Nephron progenitor cell (in vitro differentiated cells): ENCODE measurements around the gene NDOR1.

Source experiments
- DNase-seq: peaks from one replicate; pipeline ENCODE4 v3.0.0; 2021
- H3K27ac Mint-ChIP-seq: 2 replicates; pipeline ENCODE4 v1.8.0; 2021; ENCODE audit warnings: mild to moderate bottlenecking, moderate library complexity, mixed read lengths
- H3K27me3 Mint-ChIP-seq: 2 replicates; pipeline ENCODE4 v1.8.0; 2021; ENCODE audit warnings: mild to moderate bottlenecking, low read depth, mixed read lengths; ENCODE audit not compliant: poor library complexity
- H3K36me3 Mint-ChIP-seq: 2 replicates; pipeline ENCODE4 v1.8.0; 2021; ENCODE audit warnings: low read depth, mixed read lengths
- H3K4me1 Mint-ChIP-seq: 2 replicates; pipeline ENCODE4 v1.8.0; 2021; ENCODE audit warnings: mixed read lengths
- H3K4me3 Mint-ChIP-seq: 2 replicates; pipeline ENCODE4 v1.8.0; 2021; ENCODE audit warnings: mild to moderate bottlenecking, moderate library complexity, mixed read lengths
- H3K9me3 Mint-ChIP-seq: 2 replicates; pipeline ENCODE4 v1.8.0; 2021; ENCODE audit warnings: mild to moderate bottlenecking, moderate library complexity, mixed read lengths
- CTCF ChIP-seq: fragments of 200-600 bp; sonication (generic); IDR thresholded peaks from 2 replicates; pipeline ENCODE4 v1.5.0; 2021; ENCODE audit warnings: antibody characterized with exemption

NDOR1 gene

GRCh38 chr9:137211532-137211931, 6.0 kb downstream of the NDOR1 start:
- H3K27ac Mint-ChIP-seq: no peak overlapping the region
- H3K4me1 Mint-ChIP-seq: peaks cover 12% of the 10 kb centered on the region
- no peak for DNase-seq
- no peak overlapping the region for H3K4me3 Mint-ChIP-seq
- H3K27me3 Mint-ChIP-seq: no peaks in the 10 kb centered on the region
- no peaks in the 10 kb centered on the region for H3K9me3 Mint-ChIP-seq
- peaks cover 14% of the 10 kb centered on the region for H3K36me3 Mint-ChIP-seq
- TF ChIP-seq CTCF: no peak

DNA sequence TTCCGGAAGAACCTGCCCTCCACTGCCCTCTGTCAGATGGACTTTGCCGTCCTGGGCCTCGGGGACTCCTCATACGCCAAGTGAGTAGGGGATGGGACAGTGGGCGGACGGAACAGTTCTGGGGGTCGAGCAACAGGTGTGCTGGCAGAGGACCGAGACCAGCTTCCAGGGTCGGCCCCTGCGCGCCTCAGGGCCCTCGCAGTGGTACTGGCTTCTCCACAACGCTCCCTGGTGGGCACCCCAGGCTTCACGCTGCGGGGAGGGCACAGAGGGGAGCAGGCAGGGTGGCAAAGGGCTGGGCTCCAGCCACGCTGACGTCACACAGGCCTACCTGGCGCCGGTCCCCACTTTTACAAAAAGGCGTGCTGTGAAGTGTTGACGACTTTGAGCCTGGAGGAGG, 7.0 kb downstream of the NDOR1 start:
- Mint-ChIP-seq H3K4me3 (no peak overlapping the region), H3K36me3 (peaks cover 8% of the 10 kb centered on the region), H3K9me3 (no peaks in the 10 kb centered on the region), H3K27ac (no peak overlapping the region), H3K27me3 (no peaks in the 10 kb centered on the region), H3K4me1 (peaks cover 7% of the 10 kb centered on the region)
- TF ChIP-seq CTCF: no peak
- DNase-seq: no peak

- Mint-ChIP-seq H3K9me3 (no peaks in the 10 kb centered on the region), H3K27me3 (no peaks in the 10 kb centered on the region), H3K27ac (peak overlapping the region; percentile 46), H3K4me3 (no peak overlapping the region), H3K4me1 (peaks cover 5% of the 10 kb centered on the region), H3K36me3 (peaks cover 4% of the 10 kb centered on the region)
- DNase-seq: no peak
- no peak for TF ChIP-seq CTCF
Observed at GRCh38 chr9:137213160-137214060, 7.9 kb downstream of the NDOR1 start.

GRCh38 chr9:137214620-137215019, 9.1 kb downstream of the NDOR1 start:
- H3K36me3 Mint-ChIP-seq: peaks cover 4% of the 10 kb centered on the region
- H3K27ac Mint-ChIP-seq: no peak overlapping the region
- peaks cover 9% of the 10 kb centered on the region for H3K4me1 Mint-ChIP-seq
- no peak for TF ChIP-seq CTCF
- H3K4me3 Mint-ChIP-seq: no peak overlapping the region
- no peak for DNase-seq
- no peaks in the 10 kb centered on the region for H3K27me3 Mint-ChIP-seq
- H3K9me3 Mint-ChIP-seq: no peaks in the 10 kb centered on the region

DNA sequence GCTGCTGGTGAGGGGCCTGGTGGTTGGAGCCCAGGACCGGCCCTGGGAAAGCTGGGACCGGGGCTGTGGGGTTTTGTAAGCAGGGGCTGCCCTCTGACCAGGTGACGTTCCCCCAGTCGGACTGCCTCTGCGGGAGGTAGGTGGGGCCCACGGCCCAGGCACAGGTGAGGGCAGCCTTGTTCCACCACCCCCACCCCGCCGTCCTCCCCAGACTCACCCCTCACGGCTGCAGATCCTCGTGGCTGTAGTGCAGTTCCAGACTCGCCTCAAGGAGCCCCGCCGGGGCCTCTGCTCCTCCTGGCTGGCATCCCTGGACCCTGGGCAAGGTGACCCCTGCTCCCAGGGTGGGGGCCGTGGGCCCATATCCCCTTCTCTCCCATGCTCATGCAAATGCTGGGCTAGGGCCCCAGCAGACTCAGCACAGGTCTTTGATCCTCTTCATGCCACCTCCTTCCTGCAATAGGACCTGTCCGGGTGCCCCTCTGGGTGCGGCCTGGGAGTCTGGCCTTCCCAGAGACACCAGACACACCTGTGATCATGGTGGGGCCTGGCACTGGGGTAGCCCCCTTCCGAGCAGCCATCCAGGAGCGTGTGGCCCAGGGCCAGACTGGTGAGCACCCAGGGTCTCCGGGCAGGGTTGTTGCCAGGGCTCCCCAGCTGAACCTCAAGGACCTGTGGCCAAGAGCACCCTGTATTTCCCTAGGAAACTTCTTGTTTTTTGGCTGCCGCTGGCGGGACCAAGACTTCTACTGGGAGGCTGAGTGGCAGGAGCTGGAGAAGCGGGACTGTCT, 9.9 kb downstream of the NDOR1 start:
- H3K36me3 Mint-ChIP-seq: peaks cover 4% of the 10 kb centered on the region
- H3K4me3 Mint-ChIP-seq: no peak overlapping the region
- peaks cover 9% of the 10 kb centered on the region for H3K4me1 Mint-ChIP-seq
- H3K27ac Mint-ChIP-seq: no peak overlapping the region
- no peaks in the 10 kb centered on the region for H3K9me3 Mint-ChIP-seq
- H3K27me3 Mint-ChIP-seq: no peaks in the 10 kb centered on the region
- TF ChIP-seq CTCF: no peak
- DNase-seq: no peak
